ENCODE data around the gene DDR1. TPM values are rescaled to one million over a fixed set of nuclear protein-coding genes. Genes with fewer than 3 reads are reported as not detected.
"Not testable (repeated sequence)": the region's sequence is repeated elsewhere in the genome, so short reads cannot be mapped to it uniquely, and the experiment has no call there.

The DDR1 gene
- total RNA-seq, 1 donor: 32.4 TPM

- DNase-seq (ENCODE audit: low read depth): no peak
- H3K4me3 ChIP-seq (ENCODE audit: low read depth, low read length): no peak overlapping the region
- no peak for TF ChIP-seq CTCF (IDR thresholded peaks at IDR 0.05; ENCODE audit: insufficient read depth, low read depth, low read length)
These were observed 10.6 kb downstream of the DDR1 start for GRCh38 chr6:30894935-30895334.

GRCh38 chr6:30895343-30895742 lies 11.0 kb downstream of the DDR1 start:
- no peak for TF ChIP-seq CTCF (IDR thresholded peaks at IDR 0.05; ENCODE audit: insufficient read depth, low read depth, low read length)
- no peak overlapping the region for H3K4me3 ChIP-seq (ENCODE audit: low read depth, low read length)
- no peak for DNase-seq (ENCODE audit: low read depth)

- no peak for DNase-seq (ENCODE audit: low read depth)
- H3K4me3 ChIP-seq (ENCODE audit: low read depth, low read length): no peak overlapping the region
- no peak for TF ChIP-seq CTCF (IDR thresholded peaks at IDR 0.05; ENCODE audit: insufficient read depth, low read depth, low read length)
These were observed 12.2 kb downstream of the DDR1 start for GRCh38 chr6:30896541-30896940.

- H3K4me3 ChIP-seq (ENCODE audit: low read depth, low read length): no peak overlapping the region
- DNase-seq (ENCODE audit: low read depth): no peak
- TF ChIP-seq CTCF (IDR thresholded peaks at IDR 0.05; ENCODE audit: insufficient read depth, low read depth, low read length): no peak
These were observed 13.6 kb downstream of the DDR1 start for GRCh38 chr6:30897882-30898281.

- no peak for DNase-seq (ENCODE audit: low read depth)
- no peak for TF ChIP-seq CTCF (IDR thresholded peaks at IDR 0.05; ENCODE audit: insufficient read depth, low read depth, low read length)
- no peak overlapping the region for H3K4me3 ChIP-seq (ENCODE audit: low read depth, low read length)
These were observed 14.5 kb downstream of the DDR1 start for GRCh38 chr6:30898750-30899360.

GRCh38 chr6:30900863-30901417 lies 16.6 kb downstream of the DDR1 start:
- no peak overlapping the region for H3K4me3 ChIP-seq (ENCODE audit: low read depth, low read length)
- no peak for TF ChIP-seq CTCF (IDR thresholded peaks at IDR 0.05; ENCODE audit: insufficient read depth, low read depth, low read length)
- no peak for DNase-seq (ENCODE audit: low read depth)

- DNase-seq (ENCODE audit: low read depth): no peak
- H3K4me3 ChIP-seq (ENCODE audit: low read depth, low read length): no peak overlapping the region
- no peak for TF ChIP-seq CTCF (IDR thresholded peaks at IDR 0.05; ENCODE audit: insufficient read depth, low read depth, low read length)
These were observed 17.1 kb downstream of the DDR1 start for GRCh38 chr6:30901436-30901835.

- H3K4me3 ChIP-seq (ENCODE audit: low read depth, low read length); DNase-seq (ENCODE audit: low read depth): not testable (repeated sequence)
These were observed 17.9 kb downstream of the DDR1 start for GRCh38 chr6:30902196-30902595.
